Measurements from ENCODE around the gene PPIL6. TPM values are rescaled to one million over a fixed set of nuclear protein-coding genes. Genes with fewer than 3 reads are reported as not detected.

Gene PPIL6
- total and polyA plus RNA-seq, 2 experiments from 2014 or later = 2.6 to 2.9 TPM

DNA sequence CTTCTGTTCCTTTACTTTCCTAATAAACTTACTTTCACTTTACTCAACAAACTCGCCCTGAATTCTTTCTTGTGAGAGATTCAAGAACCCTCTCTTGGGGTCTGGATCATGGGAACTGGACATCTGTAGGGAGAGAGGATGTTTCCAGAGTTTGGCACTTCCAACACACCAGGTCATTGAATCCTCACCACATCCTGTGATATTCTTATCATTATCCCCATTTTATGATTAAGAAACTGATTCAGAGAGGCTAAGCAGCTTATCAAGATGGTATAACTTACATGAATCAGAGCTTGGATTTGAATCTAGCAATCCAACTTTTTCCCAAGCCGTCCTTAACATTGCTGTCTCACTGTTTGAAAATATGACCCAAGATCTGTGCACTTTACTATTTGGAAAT lies 15.5 kb downstream of the PPIL6 start:
- no peaks in the 10 kb centered on the region for H3K36me3 ChIP-seq (replicated peaks; ENCODE audit: insufficient read depth, low read depth)
- no peaks in the 10 kb centered on the region for H3K9me3 ChIP-seq (ENCODE audit: low read depth)
- H2AFZ ChIP-seq = no peak overlapping the region
- no peaks in the 10 kb centered on the region for H4K20me1 ChIP-seq (ENCODE audit: insufficient read depth, poor library complexity, severe bottlenecking)
- no peak for DNase-seq (ENCODE audit: low spot score)
- no peaks in the 10 kb centered on the region for H3K9me2 ChIP-seq (replicated peaks; ENCODE audit: insufficient read depth)
- 89% methylated on average over 2 of the region's 2 CpGs for WGBS (ENCODE audit: low lambda C conversion rate, missing lambda C conversion rate)
- no peak overlapping the region for H3K4me3 ChIP-seq
- TF ChIP-seq EZH2 (IDR thresholded peaks at IDR 0.05; ENCODE audit: borderline replicate concordance) (no peak), EZH2phosphoT487 (IDR thresholded peaks at IDR 0.05; ENCODE audit: low read depth, severe bottlenecking, unreplicated experiment) (no peak)
- TF ChIP-seq, protein P1, sequence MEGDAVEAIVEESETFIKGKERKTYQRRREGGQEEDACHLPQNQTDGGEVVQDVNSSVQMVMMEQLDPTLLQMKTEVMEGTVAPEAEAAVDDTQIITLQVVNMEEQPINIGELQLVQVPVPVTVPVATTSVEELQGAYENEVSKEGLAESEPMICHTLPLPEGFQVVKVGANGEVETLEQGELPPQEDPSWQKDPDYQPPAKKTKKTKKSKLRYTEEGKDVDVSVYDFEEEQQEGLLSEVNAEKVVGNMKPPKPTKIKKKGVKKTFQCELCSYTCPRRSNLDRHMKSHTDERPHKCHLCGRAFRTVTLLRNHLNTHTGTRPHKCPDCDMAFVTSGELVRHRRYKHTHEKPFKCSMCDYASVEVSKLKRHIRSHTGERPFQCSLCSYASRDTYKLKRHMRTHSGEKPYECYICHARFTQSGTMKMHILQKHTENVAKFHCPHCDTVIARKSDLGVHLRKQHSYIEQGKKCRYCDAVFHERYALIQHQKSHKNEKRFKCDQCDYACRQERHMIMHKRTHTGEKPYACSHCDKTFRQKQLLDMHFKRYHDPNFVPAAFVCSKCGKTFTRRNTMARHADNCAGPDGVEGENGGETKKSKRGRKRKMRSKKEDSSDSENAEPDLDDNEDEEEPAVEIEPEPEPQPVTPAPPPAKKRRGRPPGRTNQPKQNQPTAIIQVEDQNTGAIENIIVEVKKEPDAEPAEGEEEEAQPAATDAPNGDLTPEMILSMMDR (IDR thresholded peaks at IDR 0.05; ENCODE audit: poor library complexity) = no peak
- no peak overlapping the region for H3K4me2 ChIP-seq
- H3K79me2 ChIP-seq = no peaks in the 10 kb centered on the region
- no peak overlapping the region for H3K27ac ChIP-seq
- no peaks in the 10 kb centered on the region for H3K4me1 ChIP-seq (ENCODE audit: insufficient read depth)
- no peaks in the 10 kb centered on the region for H3K27me3 ChIP-seq

DNA sequence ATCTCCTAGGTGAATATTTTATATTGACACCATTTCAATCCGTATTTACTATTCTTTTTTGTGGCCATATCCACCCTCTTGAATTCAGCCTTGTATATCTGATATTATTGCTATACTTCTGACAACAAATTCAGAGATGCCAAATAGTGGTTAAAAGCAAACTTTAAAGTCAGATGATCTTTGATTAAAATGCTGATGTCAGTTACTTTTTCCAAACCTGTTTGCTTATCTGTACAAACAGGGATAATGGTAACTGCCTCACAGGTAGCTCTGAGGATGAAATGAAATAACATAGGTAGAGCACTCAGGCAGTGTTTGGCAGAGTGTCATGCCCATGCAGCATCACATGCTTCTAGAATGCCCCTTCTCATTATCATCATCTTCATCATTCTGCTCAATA lies 19.2 kb downstream of the PPIL6 start:
- Histone ChIP-seq H3K79me2 (no peaks in the 10 kb centered on the region), H3K4me2 (no peak overlapping the region), H3K4me3 (no peak overlapping the region), H4K20me1 (ENCODE audit: insufficient read depth, poor library complexity, severe bottlenecking) (no peaks in the 10 kb centered on the region), H2AFZ (no peak overlapping the region), H3K27ac (no peak overlapping the region), H3K4me1 (ENCODE audit: insufficient read depth) (no peaks in the 10 kb centered on the region), H3K9me2 (replicated peaks; ENCODE audit: insufficient read depth) (no peaks in the 10 kb centered on the region), H3K36me3 (replicated peaks; ENCODE audit: insufficient read depth, low read depth) (no peaks in the 10 kb centered on the region), H3K27me3 (no peaks in the 10 kb centered on the region), H3K9me3 (ENCODE audit: low read depth) (no peaks in the 10 kb centered on the region)
- DNase-seq (ENCODE audit: low spot score) = no peak
- TF ChIP-seq, protein P1 (IDR thresholded peaks at IDR 0.05; ENCODE audit: poor library complexity) = no peak
- TF ChIP-seq EZH2 (IDR thresholded peaks at IDR 0.05; ENCODE audit: borderline replicate concordance) (no peak), EZH2phosphoT487 (IDR thresholded peaks at IDR 0.05; ENCODE audit: low read depth, severe bottlenecking, unreplicated experiment) (no peak)
- 88% methylated on average over 1 of the region's 1 CpG for WGBS (ENCODE audit: low lambda C conversion rate, missing lambda C conversion rate)

DNA sequence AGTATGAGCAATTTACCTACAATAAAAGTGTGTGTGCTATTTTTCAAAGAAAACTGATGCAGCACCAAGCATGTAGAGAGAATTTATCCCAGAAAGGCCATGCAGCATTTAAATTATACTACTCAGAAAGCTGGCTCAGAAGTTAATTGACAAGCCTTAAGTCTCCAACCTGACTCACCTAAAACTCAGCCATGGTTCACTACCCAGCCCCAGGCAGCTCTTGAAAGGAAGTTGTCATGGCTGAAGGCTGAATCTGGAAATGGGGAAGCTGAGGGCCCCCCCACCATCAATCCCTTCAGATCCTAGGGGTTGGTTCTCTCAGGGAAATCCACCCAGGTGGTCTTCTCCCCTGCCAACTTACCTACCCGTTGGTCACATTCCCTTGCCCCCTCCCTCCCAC lies 19.7 kb downstream of the PPIL6 start:
- TF ChIP-seq EZH2 (IDR thresholded peaks at IDR 0.05; ENCODE audit: borderline replicate concordance) (no peak), EZH2phosphoT487 (IDR thresholded peaks at IDR 0.05; ENCODE audit: low read depth, severe bottlenecking, unreplicated experiment) (no peak)
- TF ChIP-seq, protein P1 (IDR thresholded peaks at IDR 0.05; ENCODE audit: poor library complexity) = no peak
- Histone ChIP-seq H2AFZ (no peak overlapping the region), H3K4me2 (no peak overlapping the region), H3K9me3 (ENCODE audit: low read depth) (no peaks in the 10 kb centered on the region), H3K27ac (no peak overlapping the region), H3K79me2 (no peaks in the 10 kb centered on the region), H3K4me3 (no peak overlapping the region), H4K20me1 (ENCODE audit: insufficient read depth, poor library complexity, severe bottlenecking) (no peaks in the 10 kb centered on the region), H3K4me1 (ENCODE audit: insufficient read depth) (no peaks in the 10 kb centered on the region), H3K27me3 (no peaks in the 10 kb centered on the region), H3K36me3 (replicated peaks; ENCODE audit: insufficient read depth, low read depth) (no peaks in the 10 kb centered on the region), H3K9me2 (replicated peaks; ENCODE audit: insufficient read depth) (no peaks in the 10 kb centered on the region)
- WGBS (ENCODE audit: low lambda C conversion rate, missing lambda C conversion rate) = 86% methylated on average over 1 of the region's 1 CpG
- DNase-seq (ENCODE audit: low spot score) = no peak

DNA sequence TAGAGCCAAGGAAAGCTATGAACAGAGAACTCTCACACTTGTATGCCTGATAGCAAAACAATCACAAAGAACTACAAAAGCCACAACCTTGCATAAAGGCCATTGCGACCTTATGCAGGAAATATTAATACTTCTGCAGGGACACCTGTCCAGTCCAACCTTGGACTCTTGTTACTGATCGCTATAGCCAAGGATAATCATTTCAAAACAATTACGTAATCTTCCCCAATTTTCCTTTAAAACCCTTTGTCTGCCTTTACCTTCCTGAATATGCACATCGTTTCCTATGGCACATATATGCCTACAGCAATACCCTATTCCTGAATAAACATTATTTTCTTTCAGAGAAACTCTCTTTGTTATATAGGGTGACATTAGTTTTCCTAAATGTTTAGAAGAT lies 22.8 kb downstream of the PPIL6 start:
- TF ChIP-seq EZH2phosphoT487 (IDR thresholded peaks at IDR 0.05; ENCODE audit: low read depth, severe bottlenecking, unreplicated experiment) = no peak
- TF ChIP-seq, protein P1 (IDR thresholded peaks at IDR 0.05; ENCODE audit: poor library complexity) = no peak
- TF ChIP-seq EZH2 (IDR thresholded peaks at IDR 0.05; ENCODE audit: borderline replicate concordance) = no peak
- Histone ChIP-seq H3K27me3 (no peaks in the 10 kb centered on the region), H4K20me1 (ENCODE audit: insufficient read depth, poor library complexity, severe bottlenecking) (no peaks in the 10 kb centered on the region), H3K79me2 (no peaks in the 10 kb centered on the region), H3K9me2 (replicated peaks; ENCODE audit: insufficient read depth) (no peaks in the 10 kb centered on the region), H3K9me3 (ENCODE audit: low read depth) (no peaks in the 10 kb centered on the region), H2AFZ (no peak overlapping the region), H3K36me3 (replicated peaks; ENCODE audit: insufficient read depth, low read depth) (no peaks in the 10 kb centered on the region), H3K4me1 (ENCODE audit: insufficient read depth) (no peaks in the 10 kb centered on the region), H3K4me3 (no peak overlapping the region), H3K27ac (no peak overlapping the region), H3K4me2 (no peak overlapping the region)
- WGBS (ENCODE audit: low lambda C conversion rate, missing lambda C conversion rate) = 97% methylated on average over 4 of the region's 4 CpGs
- no peak for DNase-seq (ENCODE audit: low spot score)

All from hepatocyte (in vitro differentiated cells).